Cardiac ventricle fibroblast (primary cell): ENCODE results near the gene BET1. TPM values are rescaled to one million over a fixed set of nuclear protein-coding genes. Genes with fewer than 3 reads are reported as not detected.

ENCODE experiments used
- total RNA-seq: library from RNA; depleted of rRNA; stranded (reverse); fragments of >200 nt; gene quantifications from 2 replicates; pipeline ENCODE4 v1.2.3, GENCODE V29; 2015

The BET1 gene, protein sequence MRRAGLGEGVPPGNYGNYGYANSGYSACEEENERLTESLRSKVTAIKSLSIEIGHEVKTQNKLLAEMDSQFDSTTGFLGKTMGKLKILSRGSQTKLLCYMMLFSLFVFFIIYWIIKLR
- 39.8 and 41.4 TPM in 2 replicates for total RNA-seq

DNA sequence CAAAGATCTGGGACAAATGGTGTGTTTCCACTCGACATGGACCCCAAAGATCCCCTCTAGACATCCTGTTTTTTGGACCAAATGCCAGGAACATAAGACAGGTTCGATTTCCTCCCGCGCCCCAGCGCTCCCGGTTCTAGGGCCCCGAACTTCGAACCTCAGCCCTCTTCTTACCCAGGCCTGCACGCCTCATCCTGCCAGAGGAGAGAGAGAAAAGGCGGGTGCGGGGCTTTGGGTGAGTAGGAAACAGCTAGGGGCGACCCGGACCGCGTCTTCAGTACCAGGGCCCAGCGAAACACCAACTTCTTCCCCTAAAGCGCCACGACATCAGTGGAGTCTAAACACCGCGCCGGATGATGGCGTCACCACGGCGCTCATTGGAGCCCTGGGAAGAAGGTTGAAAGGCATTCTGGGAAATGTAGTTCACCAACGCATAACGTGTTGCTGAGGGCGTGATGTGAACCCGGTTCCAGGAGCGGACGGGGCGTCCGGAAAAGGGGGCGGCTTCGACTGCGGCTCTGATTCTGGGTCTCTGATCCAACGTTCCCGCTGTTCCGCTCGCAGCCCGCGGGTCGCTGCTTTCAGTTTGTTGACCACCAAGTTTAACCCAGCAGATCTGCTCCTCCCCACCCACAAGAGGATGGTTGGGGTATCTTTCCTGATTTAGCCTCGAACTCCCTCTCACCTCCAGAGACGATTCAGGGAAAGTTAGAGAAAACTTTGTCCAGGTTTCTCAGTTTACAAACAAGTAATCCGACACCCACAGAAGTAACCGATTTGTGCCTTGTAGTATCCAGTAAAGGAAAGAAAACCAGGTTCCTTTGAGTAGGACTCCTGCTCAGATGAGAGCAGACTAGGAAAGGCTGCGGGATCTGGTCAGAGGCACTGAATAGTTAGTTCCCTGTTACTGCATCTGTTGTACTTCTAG lies at the start of gene BET1:
BET1 (minus strand) TSS at position 332 of the 928 bp plus-strand sequence; CDS start at position 193, 139 bp downstream.

Other genes starting within 250 kb of the BET1 start
- gene TFPI2, start 113.6 kb downstream of the BET1 start, total RNA-seq: 87.4 and 112 TPM in 2 replicates
- not detected in 2 replicates for gene GNGT1, start 97.8 kb downstream of the BET1 start, total RNA-seq
- 35.1 and 48.0 TPM in 2 replicates for gene GNG11, start 82.6 kb downstream of the BET1 start, total RNA-seq